SK-N-SH treated with all-trans-retinoic acid at 6 μM for 48 hours (cell line): ENCODE measurements around the gene CIITA.

Source experiments
- ATAC-seq: fragments of 200-7000 bp; cut with Tn5 transposase; 3 replicates; pipeline ENCODE4 v1.9.1; 2020; ENCODE audit warnings: mild to moderate bottlenecking, moderate library complexity
- ARNTL ChIP-seq: fragments of 450-650 bp; formaldehyde crosslinking; IDR thresholded peaks from 2 replicates; pipeline ENCODE4 v1.5.0; 2020; ENCODE audit warnings: low read depth, mild to moderate bottlenecking, moderate library complexity, borderline replicate concordance
- BACH2 ChIP-seq: fragments of 250-450 bp; sonication (Bioruptor Pico); IDR thresholded peaks from 2 replicates; pipeline ENCODE4 v1.9.0; 2021; ENCODE audit warnings: mild to moderate bottlenecking, borderline replicate concordance
- CSDC2 ChIP-seq: fragments of 250-450 bp; sonication (Bioruptor Pico); IDR thresholded peaks from 2 replicates; pipeline ENCODE4 v1.5.0; 2020; ENCODE audit warnings: mild to moderate bottlenecking, moderate library complexity
- CSRNP3 ChIP-seq: fragments of 250-450 bp; sonication (Bioruptor Pico); IDR thresholded peaks from 2 replicates; pipeline ENCODE4 v1.5.1; 2021; ENCODE audit warnings: mild to moderate bottlenecking, moderate library complexity
- ESRRG ChIP-seq: fragments of 250-450 bp; sonication (Bioruptor Pico); IDR thresholded peaks from 2 replicates; pipeline ENCODE4 v1.6.1; 2021; ENCODE audit warnings: mild to moderate bottlenecking
- GLIS3 ChIP-seq: fragments of 250-450 bp; sonication (Bioruptor Pico); IDR thresholded peaks from 2 replicates; pipeline ENCODE4 v1.5.0; 2020; ENCODE audit warnings: mild to moderate bottlenecking, moderate library complexity
- ISL1 ChIP-seq: fragments of 250-450 bp; sonication (Bioruptor Pico); IDR thresholded peaks from 2 replicates; pipeline ENCODE4 v2.1.2; 2022; ENCODE audit warnings: mild to moderate bottlenecking, moderate library complexity
- OSR1 ChIP-seq: fragments of 250-450 bp; sonication (Bioruptor Pico); IDR thresholded peaks from 2 replicates; pipeline ENCODE4 v1.8.0; 2022; ENCODE audit warnings: moderate library complexity, mild to moderate bottlenecking, inconsistent platforms
- PATZ1 ChIP-seq: fragments of 250-450 bp; sonication (Bioruptor Pico); IDR thresholded peaks from 2 replicates; pipeline ENCODE4 v1.8.0; 2020; ENCODE audit warnings: mild to moderate bottlenecking, moderate library complexity, borderline replicate concordance
- POU6F1 ChIP-seq: fragments of 250-450 bp; sonication (Bioruptor Pico); IDR thresholded peaks from 2 replicates; pipeline ENCODE4 v1.8.0; 2021; ENCODE audit warnings: low read depth, mild to moderate bottlenecking, moderate library complexity, borderline replicate concordance
- PPARA ChIP-seq: fragments of 250-450 bp; sonication (Bioruptor Pico); IDR thresholded peaks from 2 replicates; pipeline ENCODE4 v1.5.0; 2020; ENCODE audit warnings: mild to moderate bottlenecking, borderline replicate concordance
- RARB ChIP-seq: fragments of 250-450 bp; sonication (Bioruptor Pico); IDR thresholded peaks from 2 replicates; pipeline ENCODE4 v1.8.0; 2021; ENCODE audit warnings: mild to moderate bottlenecking, moderate library complexity
- SNAI2 ChIP-seq: fragments of 250-450 bp; sonication (Bioruptor Pico); IDR thresholded peaks from 2 replicates; pipeline ENCODE4 v1.5.0; 2020; ENCODE audit warnings: mild to moderate bottlenecking, moderate library complexity
- TOX ChIP-seq: fragments of 250-450 bp; sonication (Bioruptor Pico); IDR thresholded peaks from 2 replicates; pipeline ENCODE4 v1.8.0; 2021; ENCODE audit warnings: mild to moderate bottlenecking, moderate library complexity, borderline replicate concordance
- TSHZ2 ChIP-seq: fragments of 250-450 bp; sonication (Bioruptor Pico); IDR thresholded peaks from 2 replicates; pipeline ENCODE4 v1.5.0; 2020; ENCODE audit warnings: mild to moderate bottlenecking, moderate library complexity
- ZC3H10 ChIP-seq: fragments of 250-450 bp; sonication (Bioruptor Pico); IDR thresholded peaks from 2 replicates; pipeline ENCODE4 v1.5.1; 2021; ENCODE audit warnings: mild to moderate bottlenecking, moderate library complexity
- ZFP3 ChIP-seq: fragments of 250-450 bp; sonication (Bioruptor Pico); IDR thresholded peaks from 2 replicates; pipeline ENCODE4 v1.5.0; 2020; ENCODE audit warnings: mild to moderate bottlenecking, moderate library complexity
- ZFP30 ChIP-seq: fragments of 450-650 bp; formaldehyde crosslinking; IDR thresholded peaks from 2 replicates; pipeline ENCODE4 v1.5.0; 2022; ENCODE audit warnings: mild to moderate bottlenecking, moderate library complexity
- ZNF565 ChIP-seq: fragments of 450-650 bp; formaldehyde crosslinking; conservative IDR thresholded peaks from 2 replicates; pipeline ENCODE4 v1.5.0; 2020; ENCODE audit warnings: low read depth, mild to moderate bottlenecking, moderate library complexity
- ZNF70 ChIP-seq: fragments of 450-650 bp; formaldehyde crosslinking; IDR thresholded peaks from 2 replicates; pipeline ENCODE4 v1.5.0; 2020; ENCODE audit warnings: mild to moderate bottlenecking, moderate library complexity
- ZNF8 ChIP-seq: fragments of 450-650 bp; formaldehyde crosslinking; IDR thresholded peaks from 2 replicates; pipeline ENCODE4 v1.5.0; 2020; ENCODE audit warnings: mild to moderate bottlenecking, moderate library complexity
- TF ChIP-seq, protein P1 (sequence below): fragments of 250-450 bp; sonication (Bioruptor Pico); IDR thresholded peaks from 2 replicates; pipeline ENCODE4 v1.5.1; 2020; ENCODE audit warnings: low read depth, mild to moderate bottlenecking, moderate library complexity

CIITA gene

GRCh38 chr16:10867199-10867598 lies 9.8 kb upstream of the CIITA start:
- TF ChIP-seq ZFP3 (CRISPR knock-in tag) (no peak), SNAI2 (CRISPR knock-in tag) (no peak), CSRNP3 (CRISPR knock-in tag) (no peak), GLIS3 (CRISPR knock-in tag) (no peak), OSR1 (CRISPR knock-in tag) (no peak), PATZ1 (no peak), ESRRG (CRISPR knock-in tag) (no peak), BACH2 (CRISPR knock-in tag) (no peak), PPARA (no peak)
- TF ChIP-seq, all 23 proteins: peak for 0
- ATAC-seq = no peak

DNA sequence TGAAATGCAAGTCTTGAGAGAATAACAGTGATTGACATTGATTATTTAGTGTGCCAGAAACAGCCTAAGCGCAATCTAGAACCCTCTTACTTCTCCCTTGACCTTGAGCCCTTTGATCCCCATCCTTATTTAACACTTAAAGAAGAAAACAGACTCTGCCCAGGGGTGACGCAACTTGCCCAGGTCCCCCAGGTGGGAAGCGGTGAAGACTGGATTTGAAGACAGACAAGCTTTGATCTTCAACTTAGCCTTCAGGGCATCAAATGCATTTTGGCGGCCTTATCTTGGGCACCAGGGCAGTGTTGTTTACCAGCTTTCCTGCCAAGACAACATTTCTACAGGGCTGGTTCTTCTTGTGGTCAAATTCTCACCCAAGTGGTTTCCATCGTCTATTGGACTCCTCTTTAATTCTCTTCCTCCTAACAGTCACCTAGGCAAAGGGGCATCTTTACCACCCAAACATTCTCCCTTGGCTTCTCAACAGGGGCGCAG lies 8.9 kb upstream of the CIITA start:
- no peak for ATAC-seq
- TF ChIP-seq BACH2 (CRISPR knock-in tag) (no peak), TSHZ2 (CRISPR knock-in tag) (no peak), RARB (no peak), PPARA (no peak), ZNF8 (no peak), ARNTL (CRISPR knock-in tag) (no peak), OSR1 (CRISPR knock-in tag) (no peak), ZC3H10 (CRISPR knock-in tag) (no peak), CSDC2 (CRISPR knock-in tag) (no peak)
- TF ChIP-seq, protein P1, sequence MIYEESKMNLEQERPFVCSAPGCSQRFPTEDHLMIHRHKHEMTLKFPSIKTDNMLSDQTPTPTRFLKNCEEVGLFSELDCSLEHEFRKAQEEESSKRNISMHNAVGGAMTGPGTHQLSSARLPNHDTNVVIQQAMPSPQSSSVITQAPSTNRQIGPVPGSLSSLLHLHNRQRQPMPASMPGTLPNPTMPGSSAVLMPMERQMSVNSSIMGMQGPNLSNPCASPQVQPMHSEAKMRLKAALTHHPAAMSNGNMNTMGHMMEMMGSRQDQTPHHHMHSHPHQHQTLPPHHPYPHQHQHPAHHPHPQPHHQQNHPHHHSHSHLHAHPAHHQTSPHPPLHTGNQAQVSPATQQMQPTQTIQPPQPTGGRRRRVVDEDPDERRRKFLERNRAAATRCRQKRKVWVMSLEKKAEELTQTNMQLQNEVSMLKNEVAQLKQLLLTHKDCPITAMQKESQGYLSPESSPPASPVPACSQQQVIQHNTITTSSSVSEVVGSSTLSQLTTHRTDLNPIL (CRISPR knock-in tag) = no peak

- ATAC-seq = no peak
- TF ChIP-seq ARNTL (CRISPR knock-in tag) = no peak
- TF ChIP-seq PPARA = no peak
- TF ChIP-seq ZNF70 (CRISPR knock-in tag) = no peak
- no peak for TF ChIP-seq ZFP30 (CRISPR knock-in tag)
- TF ChIP-seq ESRRG (CRISPR knock-in tag) = no peak
- TF ChIP-seq ZNF565 (CRISPR knock-in tag) = no peak
- no peak for TF ChIP-seq CSRNP3 (CRISPR knock-in tag)
- TF ChIP-seq TOX (CRISPR knock-in tag) = no peak
- TF ChIP-seq, protein P1 (CRISPR knock-in tag) = no peak
- TF ChIP-seq ZC3H10 (CRISPR knock-in tag) = no peak
- TF ChIP-seq POU6F1 (CRISPR knock-in tag) = no peak
- TF ChIP-seq ZNF8 = no peak
- TF ChIP-seq RARB = no peak
- no peak for TF ChIP-seq SNAI2 (CRISPR knock-in tag)
- TF ChIP-seq PATZ1 = no peak
- TF ChIP-seq BACH2 (CRISPR knock-in tag) = no peak
- no peak for TF ChIP-seq ISL1 (CRISPR knock-in tag)
Observed at GRCh38 chr16:10868596-10869469, 8.2 kb upstream of the CIITA start.
